Measurements from ENCODE around the gene CENPN. TPM values are rescaled to one million over a fixed set of nuclear protein-coding genes. Genes with fewer than 3 reads are reported as not detected.

CENPN gene
- total and polyA plus RNA-seq, 2 of the 8 experiments (the other 6 are each of a cell fraction or from before 2014, with no cell fraction given): 32.8 to 67.0 TPM

GRCh38 chr16:81029930-81030604 is 23.1 kb downstream of the CENPN start:
- no peak overlapping the region for H3K4ac ChIP-seq (replicated peaks; ENCODE audit: insufficient read length, low read depth, low read length)
- 94% methylated on average over 11 of the region's 11 CpGs; no CpG with 5 or more reads in 1 of the 2 experiments for WGBS, 2 experiments (ENCODE audit: extremely low coverage in 1 of 2, insufficient coverage in 1 of 2, insufficient read length in 1 of 2, insufficient replicate concordance in 2 of 2, low coverage in 1 of 2, low lambda C conversion rate in 2 of 2, missing lambda C conversion rate in 1 of 2)
- H3K79me2 ChIP-seq (ENCODE audit: control insufficient read depth in 1 of 2, insufficient read depth in 2 of 2, low read length in 2 of 2): no peaks in the 10 kb centered on the region
- no peak overlapping the region for H3K18ac ChIP-seq (ENCODE audit: extremely low read depth, low read length)
- no peak overlapping the region for H2AFZ ChIP-seq (ENCODE audit: low read length)
- FAIRE-seq (no peak), DNase-seq (ENCODE audit: low read depth in 1 of 2, low spot score in 2 of 2) (no peak)
- H4K5ac ChIP-seq (ENCODE audit: insufficient read length, low read depth, low read length): no peak overlapping the region
- H2AK5ac ChIP-seq (ENCODE audit: low read depth, low read length): no peak overlapping the region
- no peak overlapping the region for H2BK20ac ChIP-seq (ENCODE audit: low read length)
- H3K4me1 ChIP-seq (replicated peaks in 1 of 4; ENCODE audit: control insufficient read depth in 3 of 4, insufficient read depth in 4 of 4, low read length in 3 of 4): no peaks in the 10 kb centered on the region
- no peak overlapping the region for H2BK15ac ChIP-seq (ENCODE audit: low read length)
- H3K79me1 ChIP-seq (ENCODE audit: low read depth, low read length): no peaks in the 10 kb centered on the region
- no peak overlapping the region for H4K91ac ChIP-seq (replicated peaks; ENCODE audit: insufficient read length, low read length)
- no peak overlapping the region for H3K27ac ChIP-seq (ENCODE audit: low read depth, low read length)
- H3K23ac ChIP-seq (ENCODE audit: insufficient read length): no peak overlapping the region
- POLR2A ChIA-PET (ENCODE audit: partially characterized antibody): interaction anchor here (1.1 to 1.8 kb wide), 3 partner anchors 10 to 25 kb away, joined by 3 to 4 read pairs (median 3); no protein-coding TSS in a partner anchor
- no peaks in the 10 kb centered on the region for H3K23me2 ChIP-seq (ENCODE audit: low read depth, low read length)
- no peak overlapping the region for H3K4me3 ChIP-seq (ENCODE audit: extremely low read depth in 1 of 4, insufficient read depth in 2 of 4, low read depth in 3 of 4, low read length in 4 of 4)
- no peak overlapping the region for H4K8ac ChIP-seq (ENCODE audit: extremely low read depth, insufficient read depth, low read length)
- H2BK12ac ChIP-seq (ENCODE audit: low read depth, low read length): no peak overlapping the region
- no peak overlapping the region for H3K56ac ChIP-seq (replicated peaks; ENCODE audit: insufficient read length, low read depth, low read length)
- H2BK5ac ChIP-seq (ENCODE audit: low read depth, low read length): no peak overlapping the region
- CTCF ChIA-PET (ENCODE audit: partially characterized antibody): interaction anchor here (1.6 kb wide), 1 partner anchor 11 kb away, joined by 5 read pairs; no protein-coding TSS in a partner anchor
- H3K14ac ChIP-seq (ENCODE audit: insufficient read length): no peak overlapping the region
- no peak overlapping the region for H2BK120ac ChIP-seq (replicated peaks; ENCODE audit: low read depth, low read length)
- no peaks in the 10 kb centered on the region for H4K20me1 ChIP-seq (replicated peaks in 1 of 2; ENCODE audit: control insufficient read depth in 1 of 2, insufficient read depth in 2 of 2, low read length in 2 of 2)
- no peaks in the 10 kb centered on the region for H3K27me3 ChIP-seq (replicated peaks in 1 of 4; ENCODE audit: control insufficient read depth in 3 of 4, extremely low read depth in 1 of 4, insufficient read depth in 3 of 4, low read length in 3 of 4)
- no peak overlapping the region for H3K4me2 ChIP-seq (ENCODE audit: insufficient read depth in 1 of 2, low read depth in 2 of 2, low read length in 2 of 2)
- H3K9ac ChIP-seq (replicated peaks in 1 of 4; ENCODE audit: extremely low read depth in 1 of 4, low read depth in 3 of 4, low read length in 3 of 4): no peak overlapping the region
- H3K9me3 ChIP-seq (ENCODE audit: insufficient read depth in 2 of 2, low read depth in 1 of 2, low read length in 1 of 2): peaks cover 3 to 4% of the 10 kb centered on the region in 2 experiments; a peak in 2 of 4 replicates
- H3K36me3 ChIP-seq (ENCODE audit: control insufficient read depth in 2 of 4, insufficient read depth in 4 of 4, low read length in 3 of 4): peaks cover 5 to 39% (median 30%) of the 10 kb centered on the region in 4 experiments; a peak in 7 of 8 replicates
- TF ChIP-seq RNF2 (IDR thresholded peaks at IDR 0.05; ENCODE audit: borderline replicate concordance, low read depth, low read length, missing control alignments, poor library complexity, severe bottlenecking) (no peak), SIRT6 (IDR thresholded peaks at IDR 0.05; ENCODE audit: low read length) (no peak), CBX8 (IDR thresholded peaks at IDR 0.05; ENCODE audit: borderline replicate concordance, low read depth, low read length) (no peak), E2F6 (IDR thresholded peaks at IDR 0.05) (no peak), GTF2F1 (IDR thresholded peaks at IDR 0.05; ENCODE audit: borderline replicate concordance, low read depth, low read length) (no peak), HDAC6 (IDR thresholded peaks at IDR 0.05; ENCODE audit: low read depth, low read length) (no peak), YY1 (IDR thresholded peaks at IDR 0.05; ENCODE audit: low read depth, low read length) (no peak), TEAD4 (IDR thresholded peaks at IDR 0.05; ENCODE audit: low read depth, low read length) (no peak), SUZ12 (IDR thresholded peaks at IDR 0.05; ENCODE audit: low read length) (no peak), TAF1 (IDR thresholded peaks at IDR 0.05; ENCODE audit: low read depth, low read length) (no peak), USF2 (IDR thresholded peaks at IDR 0.05; ENCODE audit: low read length) (no peak)
